OCI-LY7 (cell line): ENCODE measurements around the gene TGFB1I1. TPM values are rescaled to one million over a fixed set of nuclear protein-coding genes. Genes with fewer than 3 reads are reported as not detected.

Experiments used
- BruUV-seq: library from RNA; stranded (reverse); fragments of 400-500 nt; replicated peaks from 2 replicates; lab custom pipeline; 2021; lab: Mats Ljungman, UMichigan
- CTCF ChIA-PET: fragments of 300-600 bp; sonication (Branson Sonifier 250); formaldehyde crosslinking; loops from one replicate; lab custom pipeline; 2022; ENCODE audit warnings: antibody characterized with exemption; ENCODE audit not compliant: unreplicated experiment; lab: Charles Lee
- POLR2A ChIA-PET: fragments of 300-600 bp; sonication (Branson Sonifier 250); formaldehyde crosslinking; loops from one replicate; lab custom pipeline; 2022; ENCODE audit warnings: antibody characterized with exemption; lab: Charles Lee
- DNase-seq: peaks from one replicate; pipeline ENCODE4 v3.0.0-alpha.2; 2015; ENCODE audit warnings: low spot score
- H2AFZ ChIP-seq: fragments of 200-600 bp; sonication (generic), shearing (Covaris generic); 2 replicates; pipeline ENCODE4 v1.6.1; 2014; ENCODE audit warnings: mild to moderate bottlenecking, antibody characterized with exemption, low read length, moderate library complexity
- H3K27ac ChIP-seq: fragments of 200-600 bp; sonication (generic); 2 replicates; pipeline ENCODE4 v1.5.1; 2014; ENCODE audit warnings: mixed run types, low read depth, mild to moderate bottlenecking, moderate library complexity, low read length, inconsistent platforms; ENCODE audit not compliant: poor library complexity, severe bottlenecking
- H3K36me3 ChIP-seq: fragments of 200-600 bp; sonication (generic); 2 replicates; pipeline ENCODE4 v1.6.1; 2014; ENCODE audit warnings: mild to moderate bottlenecking, antibody characterized with exemption, low read length, moderate library complexity, mixed read lengths; ENCODE audit not compliant: insufficient read depth
- H3K4me1 ChIP-seq: fragments of 200-600 bp; sonication (generic); 2 replicates; pipeline ENCODE4 v1.5.1; 2014; ENCODE audit warnings: mild to moderate bottlenecking, low read length; ENCODE audit not compliant: insufficient read depth, poor library complexity, severe bottlenecking
- H3K4me2 ChIP-seq: fragments of 200-600 bp; sonication (generic); 2 replicates; pipeline ENCODE4 v1.6.1; 2014; ENCODE audit warnings: mild to moderate bottlenecking, low read length
- H3K4me3 ChIP-seq: fragments of 200-600 bp; sonication (generic); 2 replicates; pipeline ENCODE4 v1.5.1; 2014; ENCODE audit warnings: mild to moderate bottlenecking, low read depth, low read length; ENCODE audit not compliant: poor library complexity, severe bottlenecking
- H3K79me2 ChIP-seq: fragments of 200-600 bp; sonication (generic); 2 replicates; pipeline ENCODE4 v1.6.1; 2016; ENCODE audit warnings: low read depth, mild to moderate bottlenecking, low read length, moderate library complexity, mixed read lengths; ENCODE audit not compliant: insufficient read depth
- H3K9me2 ChIP-seq: fragments of 200-600 bp; sonication (generic); 2 replicates; pipeline ENCODE4 v1.6.1; 2016; ENCODE audit warnings: mild to moderate bottlenecking, low read length, mixed read lengths; ENCODE audit not compliant: insufficient read depth
- H3K9me3 ChIP-seq: fragments of 200-600 bp; sonication (generic); 2 replicates; pipeline ENCODE4 v1.6.1; 2014; ENCODE audit warnings: mild to moderate bottlenecking, mixed run types, low read length, mixed read lengths
- H4K20me1 ChIP-seq: fragments of 200-600 bp; sonication (generic); 2 replicates; pipeline ENCODE4 v1.6.1; 2014; ENCODE audit warnings: mild to moderate bottlenecking, antibody characterized with exemption, low read length, moderate library complexity, mixed read lengths; ENCODE audit not compliant: insufficient read depth
- CTCF ChIP-seq: fragments of 200-600 bp; sonication (generic); conservative IDR thresholded peaks from 2 replicates; pipeline ENCODE4 v1.5.1; 2014; ENCODE audit warnings: mild to moderate bottlenecking, antibody characterized with exemption, low read length, moderate library complexity, mixed read lengths
- EZH2phosphoT487 ChIP-seq: fragments of 200-600 bp; sonication (generic); IDR thresholded peaks from 2 replicates; pipeline ENCODE4 v1.6.1; 2018; ENCODE audit warnings: low read depth, borderline replicate concordance, mild to moderate bottlenecking, mixed run types, antibody characterized with exemption, low read length, moderate library complexity, mixed read lengths
- intact Hi-C: fragments of 100-400 bp; cut with micrococcal nuclease; formaldehyde crosslinking; loops from one replicate; pipeline ENCODE4 v1.10.0; 2022; ENCODE audit not compliant: unreplicated experiment
- total RNA-seq, 2 experiments: library from RNA; depleted of rRNA in 1 of 2; stranded (reverse); fragments of >200 nt in 1 of 2; shearing (Covaris generic) in 1 of 2; gene quantifications; 2 replicates each; pipeline ENCODE4 v1.2.3, GENCODE V29; 2014 to 2022

Gene TGFB1I1
- total RNA-seq, 2 experiments from 2014 or later: 0.38 to 0.73 TPM

DNA sequence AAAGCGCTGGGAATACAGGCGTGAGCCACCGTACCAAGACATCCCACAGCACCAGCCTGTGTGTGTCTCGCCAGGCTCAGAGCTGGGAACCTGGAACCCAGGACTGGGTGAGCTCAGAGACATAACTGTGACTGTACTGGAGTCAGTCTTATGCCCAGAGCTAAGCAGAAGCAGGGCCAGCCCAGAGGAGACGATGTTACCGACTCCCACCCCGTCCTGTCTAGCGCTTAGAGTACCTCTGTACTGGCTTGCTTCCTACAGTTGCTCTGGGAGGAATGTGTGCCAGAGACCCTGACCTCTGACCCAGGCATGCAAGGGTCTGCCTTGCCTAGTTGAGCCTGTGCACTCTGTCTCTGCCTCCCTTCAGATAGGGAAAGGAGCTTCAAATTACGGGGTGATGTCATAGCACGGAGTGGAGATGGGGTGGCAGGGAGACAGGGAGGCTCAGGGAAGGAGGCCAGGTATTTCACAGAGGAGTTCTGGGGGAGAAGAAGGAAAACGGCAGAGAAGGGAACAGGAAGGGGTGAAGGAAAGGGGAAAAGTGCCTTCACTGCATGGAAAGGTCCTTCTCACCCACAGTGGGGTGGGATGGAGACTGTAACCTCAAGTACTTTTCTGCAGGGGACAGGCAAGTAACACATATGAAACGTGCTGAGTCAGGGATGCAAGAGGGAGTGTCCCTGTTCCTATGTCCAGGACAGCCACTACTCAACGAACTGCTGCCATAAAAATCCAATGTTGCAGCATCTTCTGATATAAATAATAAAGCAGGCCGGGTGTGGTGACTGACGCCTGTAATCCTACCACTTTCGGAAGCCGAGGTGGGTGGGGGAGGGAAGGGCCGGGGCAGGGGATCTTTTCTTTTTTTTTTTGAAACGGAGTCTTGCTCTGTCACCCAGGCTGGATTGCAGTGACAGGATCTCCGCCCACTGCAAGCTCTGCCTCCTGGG lies 18.4 kb upstream of the TGFB1I1 start:
- Histone ChIP-seq H2AFZ (no peak overlapping the region), H3K27ac (no peak overlapping the region), H3K9me2 (no peaks in the 10 kb centered on the region), H3K36me3 (peaks cover 13% of the 10 kb centered on the region; the same call in 1 of the 2 replicates), H3K4me1 (peaks cover 26% of the 10 kb centered on the region), H3K4me2 (no peak overlapping the region), H3K79me2 (peaks cover 29% of the 10 kb centered on the region; the same call in 1 of the 2 replicates), H4K20me1 (peaks cover 12% of the 10 kb centered on the region), H3K4me3 (no peak overlapping the region), H3K9me3 (no peaks in the 10 kb centered on the region)
- intact Hi-C loops: loop anchor here (10.0 kb wide), 1 partner anchor 339 kb away; the partner anchor contains the start of gene KAT8
- ChIA-PET POLR2A (no interaction called here), CTCF (no interaction called here)
- BruUV-seq: no TSS peak
- TF ChIP-seq EZH2phosphoT487 (no peak), CTCF (no peak)
- no peak for DNase-seq

GRCh38 chr16:31455601-31456314 lies 16.2 kb upstream of the TGFB1I1 start:
- peaks cover 13% of the 10 kb centered on the region; the same call in 1 of the 2 replicates for H3K36me3 ChIP-seq
- CTCF ChIA-PET: interaction anchor here (0.6 kb wide), 1 partner anchor 418 kb away, joined by 3 read pairs; the partner anchor contains the start of gene ZNF267
- POLR2A ChIA-PET: interaction anchor here (0.6 to 0.9 kb wide), 3 partner anchors 24 to 436 kb away, joined by 3 read pairs; no protein-coding TSS in a partner anchor
- no peaks in the 10 kb centered on the region for H3K9me3 ChIP-seq
- intact Hi-C loops: loop anchor here (5.0 to 10.0 kb wide), 2 partner anchors 242 to 341 kb away; partner anchors contain the start of gene KAT8
- peaks cover 36% of the 10 kb centered on the region; the same call in 1 of the 2 replicates for H3K79me2 ChIP-seq
- DNase-seq: peak; percentile 61
- no peaks in the 10 kb centered on the region for H3K9me2 ChIP-seq
- no peak overlapping the region for H3K27ac ChIP-seq
- no peak overlapping the region for H2AFZ ChIP-seq
- peak overlapping the region; percentile 47 for H3K4me3 ChIP-seq
- peaks cover 19% of the 10 kb centered on the region for H4K20me1 ChIP-seq
- TF ChIP-seq CTCF (peak; percentile 83), EZH2phosphoT487 (no peak)
- H3K4me2 ChIP-seq: peak overlapping the region; percentile 58
- TSS peak; percentile 15 for BruUV-seq
- peaks cover 35% of the 10 kb centered on the region for H3K4me1 ChIP-seq
